Measurements from ENCODE around the gene SERINC2. TPM values are rescaled to one million over a fixed set of nuclear protein-coding genes. Genes with fewer than 3 reads are reported as not detected.

SERINC2 gene
- total and polyA plus RNA-seq, 9 of the 15 experiments (the other 6 are each of a cell fraction or from before 2014, with no cell fraction given), result 0.07 to 1.2 (median 0.70) TPM; not detected in 2

GRCh38 chr1:31394584-31395193, 18.3 kb upstream of the SERINC2 start (continued):
- TF ChIP-seq MAFF (IDR thresholded peaks at IDR 0.05; ENCODE audit: low read length), result no peak
- no peak for TF ChIP-seq BRF2 (IDR thresholded peaks at IDR 0.05; ENCODE audit: borderline replicate concordance, insufficient read depth, insufficient read length)
- no peak for TF ChIP-seq ARID3B (CRISPR knock-in tag; IDR thresholded peaks at IDR 0.05; ENCODE audit: borderline replicate concordance)
- TF ChIP-seq ETV1 (tag; conservative IDR thresholded peaks at IDR 0.05; ENCODE audit: low read depth), result peak; percentile 44; the same call in 1 of the 2 replicates
- TF ChIP-seq CTBP1 (IDR thresholded peaks at IDR 0.05; ENCODE audit: borderline replicate concordance), result peak; percentile 78; the same call in 1 of the 2 replicates
- TF ChIP-seq MAX (CRISPR knock-in tag; IDR thresholded peaks at IDR 0.05), result no peak
- no peak for TF ChIP-seq CBX1 (IDR thresholded peaks at IDR 0.05; ENCODE audit: low read depth)
- no peak for TF ChIP-seq FOXP1 (CRISPR knock-in tag; IDR thresholded peaks at IDR 0.05)
- no peak for TF ChIP-seq ZMIZ1 (IDR thresholded peaks at IDR 0.05; ENCODE audit: low read depth in 2 of 2, low read length in 2 of 2)
- no peak for TF ChIP-seq HDAC6 (IDR thresholded peaks at IDR 0.05; ENCODE audit: low read depth, low read length)
- TF ChIP-seq SREBF1 (IDR thresholded peaks at IDR 0.05; ENCODE audit: borderline replicate concordance, low read depth, low read length), result no peak
- peak; percentile 31; the same call in 1 of the 2 replicates for TF ChIP-seq FOSL1 (tag; conservative IDR thresholded peaks at IDR 0.05)
- TF ChIP-seq LEF1 (IDR thresholded peaks at IDR 0.05), result no peak
- TF ChIP-seq ESRRB (CRISPR knock-in tag; IDR thresholded peaks at IDR 0.05; ENCODE audit: borderline replicate concordance), result no peak
- 0 out of 2 replicates have a peak, but pooled peaks have one; percentile 14 for TF ChIP-seq KLF1 (tag; IDR thresholded peaks at IDR 0.05)
- TF ChIP-seq ZBTB26 (CRISPR knock-in tag; IDR thresholded peaks at IDR 0.05), result no peak
- no peak for TF ChIP-seq KAT2B (IDR thresholded peaks at IDR 0.05; ENCODE audit: low read depth, low read length)
- TF ChIP-seq GABPB1 (CRISPR knock-in tag; IDR thresholded peaks at IDR 0.05), result no peak
- TF ChIP-seq E2F3 (CRISPR knock-in tag; IDR thresholded peaks at IDR 0.05), result peak; percentile 65; the same call in 1 of the 2 replicates
- TF ChIP-seq ZNF316 (IDR thresholded peaks at IDR 0.05), result no peak

Data from K562 (cell line).